SJCRH30 (cell line): Measurements from ENCODE around the gene TOPAZ1. TPM values are rescaled to one million over a fixed set of nuclear protein-coding genes. Genes with fewer than 3 reads are reported as not detected.
"Not testable (repeated sequence)": the region's sequence is repeated elsewhere in the genome, so short reads cannot be mapped to it uniquely, and the experiment has no call there.

Experiments
- DNase-seq, 2 experiments: peaks; one replicate each; pipeline ENCODE4 v3.0.0-alpha.2; 2015 to 2020
- H3K27ac ChIP-seq: fragments of 250-450 bp; sonication (Bioruptor Pico); 2 replicates; pipeline ENCODE4 v1.5.1; 2020; ENCODE audit warnings: mild to moderate bottlenecking, moderate library complexity
- H3K27me3 ChIP-seq: fragments of 250-450 bp; sonication (Bioruptor Pico); 2 replicates; pipeline ENCODE4 v1.5.1; 2020; ENCODE audit warnings: mild to moderate bottlenecking, moderate library complexity
- H3K36me3 ChIP-seq: fragments of 250-450 bp; sonication (Bioruptor Pico); 2 replicates; pipeline ENCODE4 v1.5.1; 2020; ENCODE audit warnings: mild to moderate bottlenecking, moderate library complexity
- H3K4me1 ChIP-seq: fragments of 250-450 bp; sonication (Bioruptor Pico); 2 replicates; pipeline ENCODE4 v1.5.1; 2020; ENCODE audit warnings: mild to moderate bottlenecking, moderate library complexity
- H3K4me3 ChIP-seq: fragments of 250-450 bp; sonication (Bioruptor Pico); 2 replicates; pipeline ENCODE4 v1.5.1; 2020; ENCODE audit warnings: mild to moderate bottlenecking, moderate library complexity
- H3K9me3 ChIP-seq: fragments of 250-450 bp; sonication (Bioruptor Pico); replicated peaks from 2 replicates; pipeline ENCODE4 v1.5.1; 2020; ENCODE audit warnings: mild to moderate bottlenecking, moderate library complexity
- total RNA-seq: library from RNA; depleted of rRNA; stranded (reverse); fragments of >200 nt; shearing (Covaris generic); gene quantifications from 2 replicates; pipeline ENCODE4 v1.2.3, GENCODE V29; 2014

Gene TOPAZ1
- total RNA-seq, 1 experiment from 2014 or later, result 0.12 TPM

DNA sequence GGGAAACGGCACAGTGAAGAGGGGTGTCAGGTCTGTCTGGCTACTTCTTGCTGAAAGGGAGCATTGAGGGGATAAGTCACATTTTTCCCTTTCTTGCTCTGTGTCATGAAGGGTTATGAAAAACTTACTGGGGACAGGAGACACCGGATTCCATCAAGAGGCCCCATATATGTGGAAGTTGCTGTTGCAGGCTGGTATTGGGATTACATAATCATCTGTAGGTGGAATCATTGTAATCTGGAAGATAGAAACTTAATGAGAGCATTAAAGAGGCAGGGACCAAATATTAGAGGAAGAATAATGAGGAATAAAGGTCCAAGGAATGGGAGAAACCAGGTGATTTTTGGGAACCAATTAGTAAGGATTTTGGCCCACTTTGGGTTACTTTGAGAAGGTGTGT, 92.6 kb downstream of the TOPAZ1 start:
- DNase-seq, result no peak
- Histone ChIP-seq H3K4me1 (no peaks in the 10 kb centered on the region), H3K9me3 (no peaks in the 10 kb centered on the region), H3K27me3 (no peaks in the 10 kb centered on the region), H3K36me3 (no peaks in the 10 kb centered on the region), H3K4me3 (no peak overlapping the region), H3K27ac (no peak overlapping the region)

GRCh38 chr3:44337248-44337785, 95.6 kb downstream of the TOPAZ1 start:
- no peaks in the 10 kb centered on the region for H3K9me3 ChIP-seq
- H3K4me3 ChIP-seq, result peak overlapping the region; percentile 77
- H3K36me3 ChIP-seq, result no peaks in the 10 kb centered on the region
- no peak overlapping the region; the same call in 1 of the 2 replicates for H3K27ac ChIP-seq
- no peaks in the 10 kb centered on the region for H3K27me3 ChIP-seq
- H3K4me1 ChIP-seq, result peaks cover 4% of the 10 kb centered on the region; the same call in 1 of the 2 replicates
- DNase-seq, result peak in 1 of 2 experiments; percentile 6

DNA sequence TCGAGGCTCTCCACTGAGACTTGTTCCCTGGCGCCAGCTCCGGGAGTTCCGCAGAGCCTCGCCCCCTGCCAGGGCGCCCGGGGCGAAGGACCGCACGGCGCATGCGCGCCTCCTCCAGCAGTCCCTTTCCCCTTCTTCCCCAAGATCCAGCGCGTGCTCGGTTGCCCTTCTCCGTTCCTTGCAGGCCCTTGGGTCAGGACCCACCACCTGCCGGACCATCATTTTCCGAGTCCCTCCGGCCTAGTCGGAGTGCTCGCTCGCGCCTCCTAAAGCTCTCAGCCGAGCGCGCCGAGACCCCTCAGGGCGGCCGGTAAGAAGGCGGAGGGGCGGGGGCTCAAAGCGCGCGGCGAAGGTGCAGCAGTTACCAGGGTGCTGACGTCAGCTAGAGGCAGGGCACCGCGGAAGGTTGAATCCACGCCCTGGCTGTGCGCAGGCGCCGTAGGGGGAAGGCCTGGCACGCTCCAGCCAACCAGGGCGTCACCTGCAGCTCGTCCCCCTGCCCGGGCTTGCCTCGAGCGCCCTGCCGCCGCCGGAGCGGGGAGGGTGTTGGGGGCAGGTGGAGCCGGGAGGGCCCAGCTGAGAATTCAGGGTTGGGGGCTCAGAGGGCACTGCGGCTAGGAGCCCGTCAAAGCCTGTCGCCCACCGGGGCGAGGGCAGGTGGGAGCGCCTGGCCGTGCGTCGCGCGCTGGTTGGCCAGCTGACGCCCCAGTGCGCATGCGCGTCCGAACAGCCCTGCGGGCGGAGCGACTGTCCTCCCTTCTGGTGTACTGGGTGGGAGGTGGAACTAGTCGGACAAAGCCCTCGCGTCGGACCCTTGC, 96.5 kb downstream of the TOPAZ1 start, which contains the start of gene TCAIM:
TSS of gene TCAIM (plus strand) at position 757 of the 818 bp plus-strand sequence. CDS start 16,017 bp downstream, outside the sequence.
- Histone ChIP-seq H3K9me3 (no peaks in the 10 kb centered on the region), H3K27me3 (no peaks in the 10 kb centered on the region), H3K4me1 (peaks cover 4% of the 10 kb centered on the region; the same call in 1 of the 2 replicates), H3K4me3 (peak within 1 kb of the TSS; percentile 77), H3K36me3 (no peaks in the 10 kb centered on the region), H3K27ac (peak within 1 kb of the TSS; percentile 79)
- peak; percentile 97 for DNase-seq

DNA sequence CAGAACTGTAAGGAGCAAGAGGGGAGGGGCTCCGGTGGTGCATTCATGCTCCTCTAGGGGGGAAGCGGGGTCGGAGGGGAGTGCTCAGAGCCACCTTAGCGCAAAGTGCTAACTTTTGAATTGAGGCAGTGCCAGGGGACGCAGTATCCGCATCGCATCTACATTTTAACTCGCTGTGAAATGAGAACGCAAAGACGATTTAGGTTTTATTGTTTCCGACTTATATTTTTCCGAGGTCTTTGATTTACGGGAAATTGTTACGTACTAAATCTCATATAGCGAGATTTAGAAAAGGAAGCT, 97.1 kb downstream of the TOPAZ1 start:
- Histone ChIP-seq H3K36me3 (0 out of 2 replicates have a peak, but pooled peaks cover 3% of the 10 kb centered on the region), H3K9me3 (no peaks in the 10 kb centered on the region), H3K4me3 (peak overlapping the region; percentile 77), H3K27me3 (no peaks in the 10 kb centered on the region), H3K27ac (peak overlapping the region; percentile 79), H3K4me1 (peaks cover 4% of the 10 kb centered on the region; the same call in 1 of the 2 replicates)
- DNase-seq, result no peak

GRCh38 chr3:44339181-44340057, 97.7 kb downstream of the TOPAZ1 start:
- Histone ChIP-seq H3K36me3 (0 out of 2 replicates have a peak, but pooled peaks cover 3% of the 10 kb centered on the region), H3K4me1 (peaks cover 4% of the 10 kb centered on the region; the same call in 1 of the 2 replicates), H3K27ac (peak overlapping the region; percentile 79), H3K9me3 (no peaks in the 10 kb centered on the region), H3K4me3 (peak overlapping the region; percentile 77), H3K27me3 (no peaks in the 10 kb centered on the region)
- DNase-seq, result no peak

- no peaks in the 10 kb centered on the region for H3K27me3 ChIP-seq
- 0 out of 2 replicates have a peak, but pooled peaks cover 3% of the 10 kb centered on the region for H3K36me3 ChIP-seq
- H3K9me3 ChIP-seq, result no peaks in the 10 kb centered on the region
- no peak for DNase-seq
- H3K4me1 ChIP-seq, result peaks cover 4% of the 10 kb centered on the region; the same call in 1 of the 2 replicates
- H3K27ac ChIP-seq, result no peak overlapping the region
- H3K4me3 ChIP-seq, result no peak overlapping the region
Measured at GRCh38 chr3:44340058-44340395, 98.3 kb downstream of the TOPAZ1 start.

GRCh38 chr3:44342176-44342790, 100.6 kb downstream of the TOPAZ1 start:
- Histone ChIP-seq H3K4me3 (no peak overlapping the region), H3K36me3 (0 out of 2 replicates have a peak, but pooled peaks cover 3% of the 10 kb centered on the region), H3K4me1 (peaks cover 4% of the 10 kb centered on the region; the same call in 1 of the 2 replicates), H3K9me3 (no peaks in the 10 kb centered on the region), H3K27ac (no peak overlapping the region), H3K27me3 (no peaks in the 10 kb centered on the region)
- DNase-seq, result no peak

DNA sequence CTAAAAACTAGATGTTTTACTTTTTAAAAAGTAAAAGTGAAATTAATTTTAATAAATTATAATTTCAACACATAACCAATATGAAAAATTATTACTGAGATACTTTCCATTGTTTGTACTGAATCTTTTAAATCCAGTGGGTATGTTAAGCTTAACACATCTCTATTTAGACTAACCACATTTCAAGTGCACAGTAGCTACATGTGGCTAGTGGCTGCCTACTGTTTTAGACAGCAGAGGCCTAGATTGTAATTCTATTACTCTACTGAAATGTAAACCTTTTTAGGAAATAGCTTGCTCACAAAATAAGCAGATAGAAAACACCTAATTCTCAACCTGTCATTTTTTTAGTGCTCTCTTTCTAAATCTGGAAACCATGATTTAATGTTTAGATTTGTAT, 101.7 kb downstream of the TOPAZ1 start:
- Histone ChIP-seq H3K27me3 (no peaks in the 10 kb centered on the region), H3K36me3 (0 out of 2 replicates have a peak, but pooled peaks cover 3% of the 10 kb centered on the region), H3K4me3 (no peak overlapping the region), H3K4me1 (peaks cover 4% of the 10 kb centered on the region; the same call in 1 of the 2 replicates), H3K9me3 (no peaks in the 10 kb centered on the region), H3K27ac (no peak overlapping the region)
- no peak for DNase-seq

- H3K9me3 ChIP-seq, H3K27me3 ChIP-seq, H3K4me1 ChIP-seq, DNase-seq, H3K4me3 ChIP-seq, H3K27ac ChIP-seq, H3K36me3 ChIP-seq: not testable (repeated sequence)
Measured at GRCh38 chr3:44346590-44346989, 104.9 kb downstream of the TOPAZ1 start.

DNA sequence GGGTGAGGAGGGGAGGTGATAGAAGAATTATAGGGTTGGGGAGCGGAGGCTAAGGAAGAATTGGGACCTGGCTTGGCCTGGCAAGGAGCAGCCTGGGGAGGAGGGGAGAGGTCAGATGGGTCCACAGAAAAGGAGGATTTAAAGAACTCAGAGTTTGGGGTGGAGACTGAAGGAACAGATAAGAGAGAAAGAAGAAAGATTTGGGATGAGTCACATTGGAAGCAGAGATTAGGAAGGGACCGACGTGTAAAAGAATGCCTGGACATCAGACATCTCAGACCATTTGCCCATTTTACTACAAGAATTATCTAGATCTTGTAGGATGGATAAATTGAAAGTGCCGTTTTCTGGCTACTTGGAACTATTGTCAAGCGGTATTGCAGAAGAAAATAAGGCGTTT, 107.3 kb downstream of the TOPAZ1 start:
- no peak for DNase-seq

GRCh38 chr3:44353355-44353924, 111.8 kb downstream of the TOPAZ1 start:
- no peaks in the 10 kb centered on the region for H3K27me3 ChIP-seq
- H3K36me3 ChIP-seq, result no peaks in the 10 kb centered on the region
- peaks cover 11% of the 10 kb centered on the region for H3K4me1 ChIP-seq
- H3K27ac ChIP-seq, result no peak overlapping the region
- H3K4me3 ChIP-seq, result no peak overlapping the region
- DNase-seq, result no peak
- no peaks in the 10 kb centered on the region for H3K9me3 ChIP-seq

More for the DNA sequence above, 107.3 kb downstream of the TOPAZ1 start:
- Histone ChIP-seq H3K4me1 (no peaks in the 10 kb centered on the region; the same call in 1 of the 2 replicates), H3K36me3 (no peaks in the 10 kb centered on the region), H3K27ac (no peak overlapping the region), H3K4me3 (no peak overlapping the region), H3K27me3 (no peaks in the 10 kb centered on the region), H3K9me3 (no peaks in the 10 kb centered on the region)

DNA sequence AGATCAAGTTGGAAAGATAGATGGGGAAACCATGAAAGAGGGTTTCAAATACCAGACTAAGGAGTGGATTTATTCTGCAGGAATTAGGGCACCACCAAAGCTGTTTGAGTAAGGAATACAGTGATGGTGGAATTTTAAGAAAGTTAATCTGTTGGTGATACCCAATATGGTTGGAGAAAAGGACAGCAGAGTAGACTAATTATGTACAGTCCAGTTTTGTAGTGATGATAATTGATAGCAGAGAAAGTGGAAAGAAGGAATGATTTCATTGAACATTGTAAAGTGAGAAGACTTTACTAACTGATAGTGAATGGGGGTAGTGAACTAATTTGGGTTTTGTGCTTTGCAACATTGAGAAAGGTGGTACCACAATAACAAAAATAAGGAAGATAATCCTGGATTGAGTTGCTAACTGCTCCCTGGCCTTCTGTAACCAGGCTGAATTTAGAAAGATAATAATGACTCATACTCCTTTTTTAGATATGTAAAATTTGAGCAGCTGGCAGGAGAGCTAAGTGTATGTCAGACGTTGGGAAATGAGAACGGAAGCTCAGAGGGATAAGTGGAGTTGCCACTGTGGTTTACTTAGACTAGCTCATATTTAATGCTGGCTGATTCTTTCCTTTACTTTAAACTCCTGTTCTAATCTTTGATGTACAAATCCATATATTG, 113.8 kb downstream of the TOPAZ1 start:
- peak; percentile 33 to 70 for DNase-seq
- Histone ChIP-seq H3K27ac (no peak overlapping the region), H3K36me3 (no peaks in the 10 kb centered on the region)

GRCh38 chr3:44359146-44359751, 117.6 kb downstream of the TOPAZ1 start:
- no peaks in the 10 kb centered on the region for H3K27me3 ChIP-seq
- no peak overlapping the region for H3K4me3 ChIP-seq
- H3K27ac ChIP-seq, result no peak overlapping the region
- no peak for DNase-seq
- H3K36me3 ChIP-seq, result no peaks in the 10 kb centered on the region
- H3K4me1 ChIP-seq, result peaks cover 20% of the 10 kb centered on the region
- no peaks in the 10 kb centered on the region for H3K9me3 ChIP-seq

More for the DNA sequence above, 113.8 kb downstream of the TOPAZ1 start:
- H3K27me3 ChIP-seq, result no peaks in the 10 kb centered on the region
- H3K9me3 ChIP-seq, result no peaks in the 10 kb centered on the region
- H3K4me3 ChIP-seq, result no peak overlapping the region
- H3K4me1 ChIP-seq, result peaks cover 20% of the 10 kb centered on the region
